HCT116 (cell line): ENCODE data around the gene DDX3X. TPM values are rescaled to one million over a fixed set of nuclear protein-coding genes. Genes with fewer than 3 reads are reported as not detected.

Experiments used
- ATAC-seq: fragments of 200-7000 bp; cut with Tn5 transposase; 2 replicates; pipeline ENCODE4 v1.9.1; 2020; ENCODE audit warnings: mild to moderate bottlenecking, moderate library complexity
- BruUV-seq: library from RNA; stranded (reverse); fragments of 400-500 nt; replicated peaks from 2 replicates; lab custom pipeline; 2021; lab: Mats Ljungman, UMichigan
- CTCF ChIA-PET: fragments of 300-600 bp; sonication (Branson Sonifier 250); formaldehyde crosslinking; loops from one replicate; lab custom pipeline; 2021; ENCODE audit warnings: antibody characterized with exemption; lab: Charles Lee
- POLR2A ChIA-PET: fragments of 300-600, 350-600 bp; sonication (Branson Sonifier 250); formaldehyde crosslinking; loops from one replicate; lab custom pipeline; 2021; ENCODE audit warnings: antibody characterized with exemption; lab: Charles Lee
- RAD21 ChIA-PET, 2 experiments: fragments of 300-600 bp; sonication (Branson Sonifier 250); formaldehyde crosslinking; loops; one replicate each; lab custom pipeline; 2023; ENCODE audit warnings: low total read pairs in 2 of 2; ENCODE audit not compliant: uncharacterized antibody in 2 of 2, unreplicated experiment in 2 of 2, low non-redundant PET in 1 of 2; lab: Charles Lee
- DNase-seq: peaks from one replicate; pipeline ENCODE4 v3.0.0-alpha.2; 2010; ENCODE audit warnings: low read depth, low spot score
- H2AFZ ChIP-seq: fragments of 200-600 bp; shearing (Covaris generic), sonication (generic); 2 replicates; pipeline ENCODE4 v1.6.1; 2017; ENCODE audit warnings: low read depth, mixed run types, mixed read lengths, antibody characterized with exemption, low read length; ENCODE audit not compliant: poor library complexity, severe bottlenecking
- H3K27ac ChIP-seq: 2 replicates; pipeline ENCODE4 v1.5.1; 2012; ENCODE audit warnings: low read depth, low read length
- H3K27me3 ChIP-seq: fragments of 200-600 bp; sonication (generic); 2 replicates; pipeline ENCODE4 v1.6.1; 2016; ENCODE audit warnings: mixed run types, low read length, mixed read lengths; ENCODE audit not compliant: insufficient read depth
- H3K36me3 ChIP-seq, 2 experiments: fragments of 200-500 bp in 1 of 2; fragments of 200-600 bp in 1 of 2; sonication (Bioruptor generic) in 1 of 2; sonication (generic) in 1 of 2; 2 replicates each; pipeline versions ENCODE4 v1.5.1 to v1.6.1; 2014 to 2016; ENCODE audit warnings: low read length in 2 of 2, inconsistent platforms in 1 of 2, mixed read lengths in 1 of 2, mixed run types in 1 of 2; ENCODE audit not compliant: insufficient read depth in 2 of 2, control insufficient read depth in 1 of 2
- H3K4me1 ChIP-seq, 2 experiments: fragments of 200-600 bp in 1 of 2; sonication (generic) in 1 of 2; 2 replicates each; pipeline versions ENCODE4 v1.5.1 to v1.6.1; 2012 to 2017; ENCODE audit warnings: low read length in 2 of 2, inconsistent platforms in 1 of 2, mild to moderate bottlenecking in 1 of 2, mixed read lengths in 1 of 2, mixed run types in 1 of 2, moderate library complexity in 1 of 2; ENCODE audit not compliant: insufficient read depth in 2 of 2, control insufficient read depth in 1 of 2
- H3K4me2 ChIP-seq: fragments of 200-600 bp; sonication (generic); 2 replicates; pipeline ENCODE4 v1.6.1; 2017; ENCODE audit warnings: mixed run types, low read length, mixed read lengths
- H3K4me3 ChIP-seq, 2 experiments: fragments of 200-600 bp in 1 of 2; sonication (generic) in 1 of 2; replicated peaks in 1 of 2; 2 replicates each; pipeline ENCODE4 v1.5.1; 2011 to 2016; ENCODE audit warnings: low read length in 2 of 2, control low read depth in 1 of 2, low read depth in 1 of 2, mild to moderate bottlenecking in 1 of 2, mixed read lengths in 1 of 2, mixed run types in 1 of 2
- H3K79me2 ChIP-seq: fragments of 200-600 bp; sonication (generic); 2 replicates; pipeline ENCODE4 v1.6.1; 2017; ENCODE audit warnings: mild to moderate bottlenecking, mixed run types, low read length, moderate library complexity, mixed read lengths; ENCODE audit not compliant: insufficient read depth
- H3K9ac ChIP-seq: fragments of 200-600 bp; sonication (generic); 2 replicates; pipeline ENCODE4 v1.6.1; 2016; ENCODE audit warnings: low read length, mixed read lengths
- H3K9me2 ChIP-seq: fragments of 200-600 bp; sonication (generic), shearing (Covaris generic); 2 replicates; pipeline ENCODE4 v1.6.1; 2017; ENCODE audit warnings: mixed run types, mild to moderate bottlenecking, moderate library complexity; ENCODE audit not compliant: insufficient read depth
- H3K9me3 ChIP-seq, 2 experiments: fragments of 200-500 bp in 1 of 2; fragments of 200-600 bp in 1 of 2; sonication (Bioruptor generic) in 1 of 2; sonication (generic) in 1 of 2; 2 replicates each; pipeline ENCODE4 v1.6.1; 2014 to 2017; ENCODE audit warnings: low read length in 2 of 2, mixed read lengths in 2 of 2, inconsistent platforms in 1 of 2, low read depth in 1 of 2, mild to moderate bottlenecking in 1 of 2, mixed run types in 1 of 2, moderate library complexity in 1 of 2; ENCODE audit not compliant: control insufficient read depth in 1 of 2, insufficient read depth in 1 of 2
- H4K20me1 ChIP-seq: fragments of 200-600 bp; sonication (generic), shearing (Covaris generic); 2 replicates; pipeline ENCODE4 v1.6.1; 2017; ENCODE audit warnings: mixed run types, mild to moderate bottlenecking, moderate library complexity; ENCODE audit not compliant: insufficient read depth
- SRF ChIP-seq: IDR thresholded peaks from 2 replicates; pipeline ENCODE4 v1.6.1; 2012; ENCODE audit warnings: low read depth
- YY1 ChIP-seq: IDR thresholded peaks from 2 replicates; pipeline ENCODE4 v1.6.1; 2011; ENCODE audit warnings: low read length, low read depth, moderate library complexity, mild to moderate bottlenecking; ENCODE audit not compliant: insufficient replicate concordance; ENCODE audit errors: extremely low read depth
- intact Hi-C: fragments of 100-400 bp; cut with micrococcal nuclease; formaldehyde crosslinking; loops from 2 replicates; pipeline ENCODE4 v1.10.0; 2022
- total RNA-seq: library from RNA; stranded (reverse); gene quantifications from one replicate; pipeline ENCODE4 v1.2.1, GENCODE V29; 2021; ENCODE audit not compliant: unreplicated experiment

DDX3X gene
- total RNA-seq, 1 experiment from 2014 or later = 253 TPM

- peak; percentile 92 for TF ChIP-seq YY1
Measured at GRCh38 chrX:41333003-41333743, 789 bp upstream of the DDX3X start (continued).

GRCh38 chrX:41334363-41335197, 618 bp downstream of the DDX3X start:
- Histone ChIP-seq H3K27me3 (no peaks in the 10 kb centered on the region), H3K36me3 (peaks cover 13 to 31% of the 10 kb centered on the region in 2 experiments; a peak in 3 of 4 replicates), H3K79me2 (peaks cover 59% of the 10 kb centered on the region), H3K4me1 (peaks cover 10 to 44% of the 10 kb centered on the region in 2 experiments; a peak in 3 of 4 replicates), H4K20me1 (peaks cover 40% of the 10 kb centered on the region), H3K4me3 (peak overlapping the region; percentile 81 to 86), H3K9me3 (no peaks in the 10 kb centered on the region), H3K9ac (peak overlapping the region; percentile 99), H3K4me2 (peak overlapping the region; percentile 89), H3K27ac (peak overlapping the region; percentile 96), H2AFZ (no peak overlapping the region), H3K9me2 (no peaks in the 10 kb centered on the region)
- intact Hi-C loops = loop anchor here (5.0 kb wide), 2 partner anchors 48 to 108 kb away; no protein-coding TSS in a partner anchor
- CTCF ChIA-PET = no interaction called here
- POLR2A ChIA-PET = interaction anchor here (1.4 kb wide), 1 partner anchor 82 kb away, joined by 4 read pairs; no protein-coding TSS in a partner anchor
- ATAC-seq (peak; percentile 35), DNase-seq (no peak)
- TF ChIP-seq SRF = no peak
- peak; percentile 17 for TF ChIP-seq YY1
- RAD21 ChIA-PET = no interaction called here
- TSS peak; percentile 53 for BruUV-seq
